Sigmoid colon (tissue), 4 donors: Measurements from ENCODE around the gene CST11.

Experiments
- CTCF ChIP-seq, 4 experiments: fragments of 450-650 bp in 3 of 4; fragments of 200-600 bp in 1 of 4; IDR thresholded peaks; one replicate each; pipeline ENCODE4 v1.5.1; 2016 to 2019; ENCODE audit warnings: antibody characterized with exemption in 4 of 4, mild to moderate bottlenecking in 3 of 4, moderate library complexity in 2 of 4
- POLR2AphosphoS5 ChIP-seq, 4 donors: sonication (generic); formaldehyde crosslinking; IDR thresholded peaks; one replicate each; pipeline ENCODE4 v1.6.1; 2017; ENCODE audit warnings: antibody characterized with exemption in 4 of 4

DNA sequence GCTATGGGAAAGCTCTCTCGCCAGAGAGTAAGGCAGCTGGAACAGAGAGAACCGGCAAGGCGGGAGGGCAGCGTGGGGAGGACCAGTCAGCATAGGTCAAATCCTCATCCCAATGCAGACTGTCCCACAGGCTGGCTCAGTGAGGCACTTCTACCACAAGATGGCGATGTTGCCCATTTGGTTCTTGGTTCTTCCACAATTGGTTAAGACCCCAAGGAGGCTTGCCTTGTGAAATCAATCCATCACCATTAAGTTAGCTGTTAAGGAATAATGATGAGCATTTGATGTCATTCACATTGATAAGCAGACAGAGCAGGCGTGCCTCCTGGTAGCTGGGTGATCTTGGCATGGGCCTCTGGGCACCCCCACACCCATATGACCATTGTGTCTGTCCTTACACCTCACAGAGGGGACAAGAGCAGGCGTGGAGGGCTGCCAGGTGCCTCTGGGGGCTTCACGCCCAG is 10.8 kb downstream of the CST11 start:
- peak; percentile 60 to 84 (median 70) for TF ChIP-seq CTCF (IDR thresholded peaks at IDR 0.05)
- no peak for TF ChIP-seq POLR2AphosphoS5 (IDR thresholded peaks at IDR 0.05)
